H9 (cell line): ENCODE results near the gene KIAA1958. TPM values are rescaled to one million over a fixed set of nuclear protein-coding genes. Genes with fewer than 3 reads are reported as not detected.

Experiments used
- DNase-seq: peaks from one replicate; pipeline ENCODE4 v3.0.0-alpha.2; 2017
- H2AFZ ChIP-seq: one replicate; pipeline ENCODE4 v1.6.1; 2013; ENCODE audit warnings: mild to moderate bottlenecking, low read length, control low read depth, moderate library complexity
- H2AK5ac ChIP-seq: 2 replicates; pipeline ENCODE4 v1.6.1; 2013; ENCODE audit warnings: low read length, control low read depth, mixed read lengths; ENCODE audit not compliant: insufficient read length
- H2BK120ac ChIP-seq: one replicate; pipeline ENCODE4 v1.6.1; 2013; ENCODE audit warnings: low read depth, mild to moderate bottlenecking, low read length, control low read depth, inconsistent platforms; ENCODE audit not compliant: poor library complexity, severe bottlenecking
- H2BK12ac ChIP-seq: 2 replicates; pipeline ENCODE4 v1.6.1; 2013; ENCODE audit warnings: low read length, control low read depth, mixed read lengths, low read depth; ENCODE audit not compliant: insufficient read length
- H2BK15ac ChIP-seq: 2 replicates; pipeline ENCODE4 v1.6.1; 2013; ENCODE audit warnings: low read depth, low read length, control low read depth
- H2BK20ac ChIP-seq: one replicate; pipeline ENCODE4 v1.6.1; 2013; ENCODE audit warnings: low read depth, mild to moderate bottlenecking, low read length, control low read depth, inconsistent platforms; ENCODE audit not compliant: poor library complexity, severe bottlenecking
- H2BK5ac ChIP-seq: 2 replicates; pipeline ENCODE4 v1.6.1; 2013; ENCODE audit warnings: low read length, control low read depth, mixed read lengths; ENCODE audit not compliant: insufficient read length
- H3K14ac ChIP-seq: 2 replicates; pipeline ENCODE4 v1.6.1; 2013; ENCODE audit warnings: low read length, control low read depth; ENCODE audit not compliant: insufficient read depth
- H3K18ac ChIP-seq: 2 replicates; pipeline ENCODE4 v1.6.1; 2013; ENCODE audit warnings: low read depth, mild to moderate bottlenecking, mixed read lengths, low read length, control low read depth; ENCODE audit not compliant: insufficient read length
- H3K23ac ChIP-seq: 2 replicates; pipeline ENCODE4 v1.6.1; 2013; ENCODE audit warnings: low read length, control low read depth, mixed read lengths, low read depth; ENCODE audit not compliant: insufficient read length
- H3K23me2 ChIP-seq: 2 replicates; pipeline ENCODE4 v1.6.1; 2013; ENCODE audit warnings: low read depth, mild to moderate bottlenecking, mixed read lengths, low read length, control low read depth; ENCODE audit not compliant: insufficient read length, poor library complexity, severe bottlenecking
- H3K27ac ChIP-seq: 2 replicates; pipeline ENCODE4 v1.5.1; 2013; ENCODE audit warnings: low read length, control low read depth, mixed read lengths, low read depth; ENCODE audit not compliant: insufficient read length
- H3K27me3 ChIP-seq: 2 replicates; pipeline ENCODE4 v1.6.1; 2013; ENCODE audit warnings: low read length, control low read depth, inconsistent platforms; ENCODE audit not compliant: insufficient read depth
- H3K4ac ChIP-seq: 2 replicates; pipeline ENCODE4 v1.6.1; 2013; ENCODE audit warnings: low read depth, mild to moderate bottlenecking, control low read depth, inconsistent platforms, low read length, moderate library complexity
- H3K4me1 ChIP-seq: 2 replicates; pipeline ENCODE4 v1.6.1; 2013; ENCODE audit warnings: low read length, control low read depth, inconsistent platforms; ENCODE audit not compliant: insufficient read depth
- H3K4me2 ChIP-seq: 2 replicates; pipeline ENCODE4 v1.6.1; 2013; ENCODE audit warnings: low read length, control low read depth, mixed read lengths; ENCODE audit not compliant: insufficient read length, insufficient read depth
- H3K56ac ChIP-seq: 2 replicates; pipeline ENCODE4 v1.6.1; 2013; ENCODE audit warnings: low read depth, mild to moderate bottlenecking, mixed read lengths, low read length, control low read depth; ENCODE audit not compliant: insufficient read length
- H3K79me1 ChIP-seq: 2 replicates; pipeline ENCODE4 v1.6.1; 2013; ENCODE audit warnings: low read depth, mild to moderate bottlenecking, moderate library complexity, low read length, control low read depth, inconsistent platforms; ENCODE audit not compliant: insufficient read depth, poor library complexity, severe bottlenecking
- H3K79me2 ChIP-seq: 2 replicates; pipeline ENCODE4 v1.6.1; 2013; ENCODE audit warnings: low read length, control low read depth, inconsistent platforms; ENCODE audit not compliant: insufficient read depth
- H3K9ac ChIP-seq: 2 replicates; pipeline ENCODE4 v1.6.1; 2013; ENCODE audit warnings: low read length, control low read depth, mixed read lengths; ENCODE audit not compliant: insufficient read length; ENCODE audit errors: extremely low read depth
- H3K9me3 ChIP-seq: one replicate; pipeline ENCODE4 v1.6.1; 2013; ENCODE audit warnings: low read depth, low read length, inconsistent platforms; ENCODE audit not compliant: control insufficient read depth
- H3T11ph ChIP-seq: one replicate; pipeline ENCODE4 v1.6.1; 2013; ENCODE audit warnings: mild to moderate bottlenecking, low read length, control low read depth, inconsistent platforms
- H4K20me1 ChIP-seq: one replicate; pipeline ENCODE4 v1.6.1; 2013; ENCODE audit not compliant: control insufficient read depth, insufficient read length, insufficient read depth
- H4K5ac ChIP-seq: 2 replicates; pipeline ENCODE4 v1.6.1; 2013; ENCODE audit warnings: low read depth, mild to moderate bottlenecking, mixed read lengths, low read length, control low read depth; ENCODE audit not compliant: insufficient read length
- H4K8ac ChIP-seq: replicated peaks from 2 replicates; pipeline ENCODE4 v1.6.1; 2013; ENCODE audit warnings: low read length, control low read depth, mixed read lengths, low read depth; ENCODE audit not compliant: insufficient read length
- H4K91ac ChIP-seq: 2 replicates; pipeline ENCODE4 v1.6.1; 2013; ENCODE audit warnings: low read depth, mild to moderate bottlenecking, moderate library complexity, mixed read lengths, low read length, control low read depth; ENCODE audit not compliant: insufficient read length
- H3K27ac Mint-ChIP-seq, 3 experiments: 2 replicates in 2 of 3; 3 replicates in 1 of 3; pipeline ENCODE4 v1.8.0; 2020 to 2021; ENCODE audit warnings: mixed read lengths in 3 of 3, mild to moderate bottlenecking in 1 of 3, moderate library complexity in 1 of 3
- H3K27me3 Mint-ChIP-seq: 2 replicates; pipeline ENCODE4 v1.8.0; 2021; ENCODE audit warnings: low read depth, mild to moderate bottlenecking, moderate library complexity, mixed read lengths
- H3K36me3 Mint-ChIP-seq, 3 experiments: 2 replicates in 2 of 3; 3 replicates in 1 of 3; pipeline ENCODE4 v1.8.0; 2020 to 2021; ENCODE audit warnings: low read depth in 3 of 3, mixed read lengths in 3 of 3; ENCODE audit not compliant: insufficient read depth in 1 of 3
- H3K4me1 Mint-ChIP-seq, 2 experiments: 2 replicates each; pipeline ENCODE4 v1.8.0; 2020; ENCODE audit warnings: mixed read lengths in 2 of 2
- H3K4me3 Mint-ChIP-seq, 2 experiments: 2 replicates in 1 of 2; 3 replicates in 1 of 2; pipeline ENCODE4 v1.8.0; 2020 to 2021; ENCODE audit warnings: mild to moderate bottlenecking in 2 of 2, mixed read lengths in 2 of 2, moderate library complexity in 1 of 2
- H3K9me3 Mint-ChIP-seq, 2 experiments: 2 replicates in 1 of 2; 3 replicates in 1 of 2; pipeline ENCODE4 v1.8.0; 2020; ENCODE audit warnings: mild to moderate bottlenecking in 2 of 2, mixed read lengths in 2 of 2, moderate library complexity in 1 of 2
- CTCF ChIP-seq: fragments of 200-600 bp; sonication (generic); conservative IDR thresholded peaks from 3 replicates; pipeline ENCODE4 v1.8.0; 2021; ENCODE audit warnings: antibody characterized with exemption, mild to moderate bottlenecking
- WGBS: extraction: QIAGEN DNeasy Blood & Tissue Kit; methylation state at CpG from one replicate; pipeline ENCODE4 v1.1.7; 2013; ENCODE audit warnings: missing lambda C conversion rate, low lambda C conversion rate, mixed read lengths; ENCODE audit not compliant: insufficient read length; ENCODE audit errors: extremely low coverage; 5-methylcytosine and 5-hydroxymethylcytosine counted together
- total RNA-seq: library from RNA; stranded (reverse); gene quantifications from 2 replicates; pipeline ENCODE4 v1.2.1, GENCODE V29; 2021

KIAA1958 gene
- total RNA-seq, 1 experiment from 2014 or later = 34.0 TPM

DNA sequence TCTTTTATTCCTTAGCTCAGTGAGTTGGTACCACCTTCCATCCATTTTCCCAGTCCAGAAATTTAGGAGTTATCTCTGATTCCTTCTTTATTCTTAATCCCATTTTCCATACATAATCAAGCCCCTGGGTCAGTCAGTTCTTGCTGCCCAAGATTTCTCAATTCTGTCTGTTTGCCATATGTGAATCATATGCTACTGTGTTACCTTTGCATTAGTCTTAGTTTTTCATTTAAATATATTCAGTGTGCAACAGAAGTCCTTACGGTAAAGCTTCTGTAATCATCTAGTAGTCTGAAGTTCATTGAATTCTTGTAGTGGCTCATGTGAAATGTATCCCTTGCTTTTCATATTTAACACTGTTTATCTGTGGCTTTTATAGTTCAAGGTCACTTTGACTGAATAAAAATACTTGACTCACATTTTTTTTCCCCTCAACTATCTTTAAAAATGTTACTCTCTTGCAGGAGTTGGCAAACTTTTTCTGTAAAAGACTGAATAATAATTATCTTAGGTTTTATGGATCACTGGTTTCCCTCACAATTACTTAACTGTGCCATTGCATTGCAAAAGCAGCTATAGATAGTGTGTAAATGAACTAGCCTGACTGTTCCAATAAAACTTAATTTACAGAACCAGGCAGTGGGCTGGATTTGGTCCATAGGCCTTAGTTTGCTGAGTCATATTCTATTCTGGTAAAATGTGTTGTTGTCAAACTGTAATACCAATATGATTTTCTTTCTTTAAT is 6.9 kb downstream of the KIAA1958 start:
- no peak overlapping the region for H3K23ac ChIP-seq
- no peak overlapping the region; a peak in 1 of 7 replicates for H3K27ac Mint-ChIP-seq
- H3K9ac ChIP-seq = no peak overlapping the region
- H3K23me2 ChIP-seq = no peaks in the 10 kb centered on the region
- H4K5ac ChIP-seq = no peak overlapping the region
- H3K27ac ChIP-seq = no peak overlapping the region
- no peak overlapping the region for H3K4ac ChIP-seq
- H3K56ac ChIP-seq = no peak overlapping the region
- no peak overlapping the region for H3K18ac ChIP-seq
- no peak for DNase-seq
- no peaks in the 10 kb centered on the region for H3K79me1 ChIP-seq
- H4K20me1 ChIP-seq = no peaks in the 10 kb centered on the region
- peaks cover 21 to 26% of the 10 kb centered on the region in 2 experiments for H3K9me3 Mint-ChIP-seq
- no peak overlapping the region for H2BK20ac ChIP-seq
- no peak overlapping the region for H2BK12ac ChIP-seq
- H2AFZ ChIP-seq = no peak overlapping the region
- no peaks in the 10 kb centered on the region for H3K9me3 ChIP-seq
- H3K36me3 Mint-ChIP-seq = peaks cover 38 to 45% (median 39%) of the 10 kb centered on the region in 3 experiments
- H3K4me2 ChIP-seq = no peak overlapping the region
- no peak overlapping the region for H2AK5ac ChIP-seq
- H2BK5ac ChIP-seq = no peak overlapping the region
- H3K27me3 ChIP-seq = no peaks in the 10 kb centered on the region
- no peak overlapping the region for H3K4me3 Mint-ChIP-seq
- TF ChIP-seq CTCF = no peak
- no peaks in the 10 kb centered on the region for H3K27me3 Mint-ChIP-seq
- H4K8ac ChIP-seq = no peak overlapping the region
- H2BK15ac ChIP-seq = no peak overlapping the region
- peaks cover 46 to 56% of the 10 kb centered on the region in 2 experiments for H3K4me1 Mint-ChIP-seq
- no CpG with 5 or more reads among the region's 1 CpG for WGBS
- H2BK120ac ChIP-seq = no peak overlapping the region
- H3T11ph ChIP-seq = no peak overlapping the region
- H3K79me2 ChIP-seq = peaks cover 35% of the 10 kb centered on the region; the same call in 1 of the 2 replicates
- H4K91ac ChIP-seq = no peak overlapping the region
- no peak overlapping the region for H3K14ac ChIP-seq
- H3K4me1 ChIP-seq = peaks cover 5% of the 10 kb centered on the region; the same call in 1 of the 2 replicates
